GM19043 (cell line): Measurements from ENCODE around the gene INHBE.
A peak's percentile ranks its signal among the peaks of the same experiment; 100 is the strongest.
"Not testable (repeated sequence)": the region's sequence is repeated elsewhere in the genome, so short reads cannot be mapped to it uniquely, and the experiment has no call there.

ENCODE experiments used
- ATAC-seq: cut with Tn5 transposase; IDR thresholded peaks from one replicate; pipeline ENCODE4 v1.9.1; 2021; ENCODE audit warnings: low read depth; ENCODE audit not compliant: unreplicated experiment

INHBE gene, protein sequence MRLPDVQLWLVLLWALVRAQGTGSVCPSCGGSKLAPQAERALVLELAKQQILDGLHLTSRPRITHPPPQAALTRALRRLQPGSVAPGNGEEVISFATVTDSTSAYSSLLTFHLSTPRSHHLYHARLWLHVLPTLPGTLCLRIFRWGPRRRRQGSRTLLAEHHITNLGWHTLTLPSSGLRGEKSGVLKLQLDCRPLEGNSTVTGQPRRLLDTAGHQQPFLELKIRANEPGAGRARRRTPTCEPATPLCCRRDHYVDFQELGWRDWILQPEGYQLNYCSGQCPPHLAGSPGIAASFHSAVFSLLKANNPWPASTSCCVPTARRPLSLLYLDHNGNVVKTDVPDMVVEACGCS

DNA sequence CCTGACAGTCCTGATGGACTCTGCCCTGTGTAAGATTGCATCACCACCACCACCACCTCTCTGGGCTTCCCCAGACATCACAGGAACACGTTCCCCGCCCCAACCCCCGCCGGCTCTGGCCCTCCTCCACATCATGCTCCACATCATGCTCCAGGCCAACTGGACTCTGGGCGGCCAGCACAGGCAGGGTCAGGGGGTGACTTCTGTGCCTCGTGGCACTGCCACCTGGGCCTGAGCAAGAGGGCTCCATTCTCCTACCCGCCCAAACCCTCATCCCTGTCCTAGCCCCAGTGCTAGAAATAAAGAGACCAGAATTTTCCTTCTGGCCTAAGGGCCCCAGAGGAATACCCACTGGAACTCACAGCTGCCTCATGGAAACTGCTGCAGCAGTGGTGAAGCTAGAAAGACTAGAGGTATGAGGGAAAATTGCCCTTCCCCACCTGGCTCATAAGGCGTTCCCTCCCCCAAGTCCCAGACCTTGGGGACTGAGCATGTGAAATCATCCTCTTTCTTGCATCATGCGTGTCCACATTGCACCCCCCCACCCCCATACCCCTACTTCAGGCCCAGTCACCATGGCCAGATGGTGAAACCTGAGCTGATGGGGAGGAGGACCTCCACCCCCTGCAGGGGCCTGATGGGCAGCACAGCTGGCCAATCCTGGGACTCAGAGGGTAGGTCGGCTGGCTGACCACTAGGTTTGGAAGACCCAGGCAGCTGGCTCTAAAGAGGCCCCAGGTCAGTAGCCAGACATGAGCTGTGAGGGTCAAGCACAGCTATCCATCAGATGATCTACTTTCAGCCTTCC, at the start of gene INHBE:
INHBE (plus strand) TSS at position 742 of the 808 bp plus-strand sequence. CDS start 230 bp downstream, outside the sequence.
- no peak for ATAC-seq

DNA sequence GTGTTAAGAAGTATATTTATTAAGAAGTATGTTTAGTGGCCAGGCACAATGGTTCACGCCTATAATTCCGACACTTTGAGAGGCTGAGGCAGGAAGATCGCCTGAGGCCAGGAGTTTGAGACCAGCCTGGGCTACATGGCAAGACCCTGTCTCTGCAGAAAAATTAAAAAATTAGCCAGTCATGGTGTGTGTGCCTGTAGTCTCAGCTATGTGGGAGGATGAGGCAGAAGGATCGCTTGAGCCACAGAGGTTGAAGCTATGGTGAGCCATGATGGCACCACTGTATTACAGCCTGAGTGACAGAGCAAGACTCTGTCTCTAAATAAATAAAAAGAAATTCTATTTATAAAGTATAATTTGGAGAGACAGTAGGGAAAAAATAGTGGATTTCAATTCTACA, 44.6 kb upstream of the INHBE start:
- no peak for ATAC-seq

DNA sequence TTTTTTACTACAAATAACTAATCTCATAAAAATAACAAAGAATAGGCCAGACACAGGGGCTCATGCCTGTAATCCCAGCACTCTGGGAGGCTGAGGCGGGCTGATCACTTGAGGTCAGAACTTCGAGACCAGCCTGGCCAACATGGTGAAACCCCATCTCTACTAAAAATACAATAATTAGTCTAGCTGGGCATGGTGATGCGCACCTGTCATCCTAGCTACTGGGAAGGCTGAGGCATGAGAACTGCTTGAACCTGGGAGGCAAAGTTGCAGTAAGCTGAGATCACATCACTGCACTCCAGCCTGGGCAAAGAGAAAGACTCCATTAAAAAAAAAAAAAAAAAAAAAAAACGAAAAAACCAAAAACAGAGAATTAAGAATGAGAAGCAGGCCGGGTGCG, 40.9 kb upstream of the INHBE start:
- ATAC-seq = not testable (repeated sequence)

DNA sequence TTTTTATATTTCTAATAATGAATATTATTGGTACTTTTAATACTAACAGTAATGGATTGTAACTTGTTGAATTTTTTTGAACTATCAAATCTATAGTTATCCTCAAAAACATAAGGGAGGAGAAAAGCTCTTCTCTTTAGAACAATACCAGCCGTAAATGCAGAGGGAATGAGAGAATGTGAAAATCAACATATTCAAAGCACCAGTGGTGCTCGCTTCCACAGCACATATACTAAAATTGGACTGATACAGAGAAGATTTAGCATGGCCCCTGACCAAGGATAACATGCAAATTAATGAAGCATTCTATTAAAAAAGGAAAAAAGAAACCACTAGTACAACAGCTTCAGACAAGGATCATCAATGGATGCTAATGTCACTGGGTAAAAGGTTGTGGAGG, 40.0 kb upstream of the INHBE start:
- no peak for ATAC-seq

DNA sequence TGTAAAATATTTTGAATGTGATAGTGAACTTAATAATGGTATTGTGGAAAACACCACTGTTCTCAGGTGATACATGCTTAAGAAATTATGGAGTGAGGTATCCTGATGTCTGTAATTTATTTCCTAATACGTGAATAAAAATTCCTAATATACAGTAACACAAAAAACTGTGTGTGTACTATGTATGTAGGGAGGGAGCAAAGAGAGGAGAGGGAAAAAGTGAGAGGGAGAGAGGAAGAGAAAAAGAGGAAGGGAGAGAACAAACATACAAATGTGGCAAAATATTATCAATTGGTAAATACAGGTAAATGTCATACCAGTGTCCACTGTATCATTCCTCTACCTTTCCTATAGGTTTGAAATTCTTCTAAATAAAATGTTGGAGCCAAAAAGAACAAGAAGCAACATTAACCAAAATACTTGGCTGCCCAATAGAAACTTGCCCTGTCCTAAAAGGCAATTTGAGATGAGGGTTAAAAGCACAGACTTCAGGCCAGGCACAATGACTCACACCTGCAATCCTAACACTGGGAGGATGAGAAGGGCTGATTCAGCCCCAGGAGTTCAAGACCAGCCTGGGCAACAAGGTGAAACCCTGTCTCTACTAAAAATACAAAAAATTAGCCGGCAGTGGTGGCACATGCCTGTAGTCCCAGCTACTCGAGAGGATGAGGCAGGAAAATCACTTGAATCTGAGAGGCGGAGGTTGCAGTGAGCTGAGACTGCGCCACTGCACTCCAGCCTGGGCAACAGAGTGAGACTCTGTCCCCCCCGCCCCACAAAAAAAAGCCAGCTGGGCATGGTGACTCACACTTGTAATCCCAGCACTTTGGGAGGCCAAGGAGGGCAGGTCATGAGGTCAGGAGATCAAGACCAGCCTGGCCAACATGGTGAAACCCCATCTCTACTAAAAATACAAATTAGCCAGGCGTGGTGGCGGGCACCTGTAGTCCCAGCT, 38.8 kb upstream of the INHBE start:
- no peak for ATAC-seq

DNA sequence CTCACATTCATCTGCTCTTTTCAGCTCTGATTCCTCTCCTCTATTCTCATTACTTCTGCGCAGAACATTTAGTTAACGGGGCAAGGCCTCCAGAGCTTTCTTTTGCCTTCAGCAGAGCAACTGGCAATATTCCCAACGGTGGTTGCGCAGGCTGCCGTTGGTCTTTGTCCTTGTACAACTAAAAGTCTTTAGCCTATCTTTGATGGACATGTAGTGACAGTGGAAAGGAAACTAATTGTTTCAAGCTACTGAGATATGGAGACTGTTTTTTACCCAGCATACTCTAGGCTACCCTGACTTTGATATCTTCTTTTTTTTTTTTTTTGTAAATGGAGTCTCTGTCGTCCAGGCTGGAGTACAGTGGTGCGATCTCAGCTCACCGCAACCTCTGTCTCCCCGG, 36.9 kb upstream of the INHBE start:
- ATAC-seq = no peak

DNA sequence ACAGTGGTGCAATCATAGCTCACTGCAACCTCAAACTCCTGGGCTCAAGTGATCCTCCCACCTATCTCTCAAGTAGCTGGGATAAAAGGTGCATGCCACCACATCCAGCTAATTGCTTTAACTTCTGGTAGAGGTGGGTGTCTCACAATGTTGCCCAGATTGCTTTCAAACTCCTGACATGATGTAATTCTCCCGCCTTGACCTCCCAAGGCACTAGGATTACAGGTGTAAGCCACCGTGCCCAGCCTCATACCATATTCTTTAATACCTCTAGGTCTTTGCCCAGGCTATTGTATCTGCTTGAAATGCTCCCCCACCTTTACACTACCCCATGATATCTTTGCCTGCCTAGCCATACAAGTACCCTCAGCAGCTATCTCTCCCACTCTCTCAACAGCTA, 35.6 kb upstream of the INHBE start:
- no peak for ATAC-seq

DNA sequence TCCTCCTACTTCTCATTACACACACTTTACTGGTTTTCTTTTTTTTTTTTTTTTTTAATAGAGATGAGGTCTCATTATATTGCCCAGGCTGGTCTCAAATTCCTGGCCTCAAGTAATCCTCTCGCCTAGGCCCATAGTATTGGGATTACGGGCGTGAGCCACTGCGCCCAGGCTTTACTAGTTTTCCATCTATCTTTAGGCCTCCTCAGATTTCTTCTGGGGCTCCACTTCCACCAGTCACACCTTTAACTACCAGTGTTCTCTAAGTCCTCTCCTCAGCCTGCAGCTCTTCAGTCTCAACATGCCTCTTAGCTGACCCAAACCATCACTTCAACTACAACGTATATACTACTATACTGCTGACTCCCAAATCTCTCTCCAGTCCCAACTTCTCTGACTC, 34.6 kb upstream of the INHBE start:
- ATAC-seq = no peak

DNA sequence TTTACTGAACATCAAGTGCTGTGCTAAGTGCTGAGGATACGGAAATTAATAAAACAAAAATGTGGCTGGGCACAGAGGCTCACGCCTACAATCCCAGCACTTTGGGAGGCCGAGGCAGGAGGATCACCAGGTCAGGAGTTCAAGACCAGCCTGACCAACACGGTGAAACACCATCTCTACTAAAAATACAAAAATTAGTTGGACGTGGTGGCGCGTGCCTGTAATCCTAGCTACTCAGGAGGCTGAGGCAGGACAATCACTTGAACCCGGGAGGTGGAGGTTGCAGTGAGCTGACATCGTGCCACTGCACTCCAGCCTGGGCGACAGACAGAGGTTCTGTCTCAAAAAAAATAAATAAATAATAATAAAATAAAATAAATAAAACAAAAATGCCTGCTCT, 28.2 kb upstream of the INHBE start:
- not testable (repeated sequence) for ATAC-seq

DNA sequence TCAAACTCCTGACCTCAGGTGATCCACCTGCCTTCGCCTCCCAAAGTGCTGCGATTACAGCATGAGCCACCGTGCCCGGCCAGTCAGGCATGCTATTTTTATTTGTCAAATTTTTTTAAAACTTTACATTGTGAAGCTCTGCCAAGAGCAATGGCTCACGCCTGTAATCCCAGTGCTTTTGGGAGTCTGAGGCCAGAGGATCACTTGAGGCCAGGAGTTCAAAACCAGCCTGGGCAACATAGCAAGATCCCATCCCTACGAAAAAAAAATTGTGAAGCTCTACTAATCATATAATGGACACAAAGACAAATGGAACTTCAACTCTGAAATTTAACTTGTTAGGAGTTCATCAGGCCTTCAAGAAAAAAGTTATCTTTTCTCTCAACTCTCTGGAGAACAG, 26.1 kb upstream of the INHBE start:
- no peak for ATAC-seq

DNA sequence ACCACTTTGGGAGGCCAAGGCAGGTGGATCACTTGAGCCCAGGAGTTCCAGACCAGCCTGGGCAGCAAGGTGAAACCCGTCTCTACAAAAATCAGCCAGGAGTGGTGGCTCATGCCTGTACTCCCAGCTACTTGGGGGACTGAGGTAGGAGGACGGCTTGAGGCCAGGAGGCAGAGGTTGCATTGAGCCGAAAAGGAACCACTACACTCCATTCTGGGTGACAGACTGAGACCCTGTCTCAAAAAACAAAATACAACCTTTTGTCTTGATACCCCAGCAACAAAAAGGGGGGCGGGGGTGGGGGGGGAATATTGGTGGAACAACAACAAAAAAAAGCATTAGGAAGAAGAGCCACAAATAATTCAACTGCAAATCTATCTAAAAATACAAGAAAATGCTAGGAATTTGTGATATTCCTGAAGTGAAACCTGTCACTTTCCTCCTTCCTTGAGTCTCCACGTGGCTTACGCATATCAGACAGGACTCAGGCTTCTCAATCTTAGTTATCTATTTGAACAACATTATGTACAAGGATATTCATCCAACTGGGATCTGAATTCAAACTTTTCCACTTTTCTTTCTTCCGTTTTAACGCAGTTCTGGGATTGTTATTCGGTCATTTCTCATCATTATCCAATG, 25.5 kb upstream of the INHBE start:
- no peak for ATAC-seq

DNA sequence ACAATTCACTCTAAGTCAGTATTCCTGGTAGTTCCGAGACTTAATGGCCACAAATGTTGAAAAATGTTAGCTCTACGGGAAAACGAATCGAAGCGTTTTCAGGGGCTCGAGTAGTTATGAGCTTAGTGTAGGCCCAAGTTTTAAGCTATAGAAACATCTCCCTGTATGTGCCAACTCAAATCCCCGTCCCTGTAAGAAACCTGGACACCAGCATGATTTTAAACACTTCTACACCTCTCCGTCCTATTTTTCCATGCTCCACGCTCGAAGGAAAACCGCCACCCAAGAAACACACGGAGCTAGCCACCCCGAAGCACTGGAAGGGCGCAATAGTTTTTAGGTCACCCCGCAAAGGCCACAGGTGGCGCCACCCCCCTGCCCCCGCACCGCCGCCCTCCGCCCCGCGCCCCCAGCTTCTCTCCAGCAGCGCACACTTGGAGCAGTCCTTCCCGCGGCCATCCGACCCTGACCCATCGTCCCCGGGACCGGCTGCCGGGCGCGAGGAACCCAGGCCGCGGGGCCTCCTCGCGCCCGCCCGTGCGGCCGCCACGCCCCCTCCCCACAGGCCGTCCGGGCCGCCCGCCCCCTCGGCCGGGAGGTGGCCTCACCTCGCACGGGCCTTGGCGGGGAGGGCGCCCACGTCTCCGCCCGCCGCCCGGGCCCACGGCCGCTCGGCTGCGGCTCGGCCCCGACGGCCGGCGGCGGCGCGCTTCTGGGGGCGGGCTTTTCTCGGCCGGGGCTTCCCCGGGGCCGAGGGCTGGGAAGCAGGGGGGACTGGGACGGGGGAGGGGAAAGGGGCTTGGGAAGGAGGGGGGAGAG, 24.8 kb upstream of the INHBE start:
- ATAC-seq = peak; percentile 43

DNA sequence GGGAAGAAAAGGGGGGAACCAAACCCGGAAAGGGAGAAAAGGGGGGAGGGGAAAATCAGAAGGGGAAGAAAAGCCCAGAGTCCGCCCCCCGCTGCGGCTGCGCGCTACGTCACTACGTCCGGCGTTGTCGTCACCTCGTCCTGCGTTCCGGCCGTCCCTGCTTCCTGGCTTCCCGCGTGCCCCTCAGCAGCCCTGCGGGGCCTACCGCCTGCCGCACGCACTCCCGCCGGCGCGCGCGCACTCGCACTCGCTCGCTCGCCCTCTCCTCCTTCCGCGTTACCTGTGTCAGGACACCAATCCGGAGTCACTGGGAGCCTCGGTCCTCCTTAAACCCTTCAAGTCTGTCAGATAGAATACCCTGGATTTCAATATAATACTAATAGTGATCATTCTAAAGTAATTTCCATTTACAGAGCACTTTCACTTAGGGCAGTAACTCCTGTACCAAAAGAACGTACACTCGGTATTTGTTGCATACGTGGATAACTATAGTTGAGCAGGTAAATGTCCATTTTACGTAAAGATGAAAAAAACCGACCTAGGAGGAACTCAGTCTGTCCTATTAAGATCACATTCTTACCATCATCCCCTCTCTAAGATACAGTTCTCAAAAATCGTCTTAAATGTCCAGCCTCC, 24.1 kb upstream of the INHBE start, which contains the start of gene R3HDM2:
R3HDM2 (minus strand) TSS at position 113 of the 636 bp plus-strand sequence. CDS start 120,615 bp downstream, outside the sequence.
- peak; percentile 94 for ATAC-seq

DNA sequence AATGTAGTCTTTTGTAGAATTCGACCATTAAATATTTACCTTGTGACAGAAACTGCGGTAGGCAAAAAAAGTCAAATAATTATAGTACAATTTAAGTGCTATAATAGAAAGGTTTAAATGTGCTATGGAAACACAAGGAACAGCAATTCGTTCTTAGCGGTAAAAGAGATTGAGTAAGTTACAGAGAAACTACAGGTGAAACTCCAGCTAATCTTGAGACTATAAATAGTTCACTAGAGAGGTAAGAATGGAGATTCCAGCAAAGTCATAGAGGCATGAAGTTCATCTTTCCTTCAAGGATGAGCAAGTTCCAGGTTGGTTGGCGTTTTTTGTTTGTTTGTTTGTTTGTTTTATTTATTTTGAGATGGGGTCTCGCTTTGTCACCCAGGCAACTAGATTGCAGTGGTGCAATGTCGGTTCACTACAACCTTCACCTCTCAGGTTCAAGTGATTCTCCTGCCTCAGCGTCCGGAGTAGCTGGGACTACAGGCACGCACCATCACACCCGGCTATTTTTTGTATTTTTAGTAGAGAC, 23.4 kb upstream of the INHBE start:
- ATAC-seq = no peak

DNA sequence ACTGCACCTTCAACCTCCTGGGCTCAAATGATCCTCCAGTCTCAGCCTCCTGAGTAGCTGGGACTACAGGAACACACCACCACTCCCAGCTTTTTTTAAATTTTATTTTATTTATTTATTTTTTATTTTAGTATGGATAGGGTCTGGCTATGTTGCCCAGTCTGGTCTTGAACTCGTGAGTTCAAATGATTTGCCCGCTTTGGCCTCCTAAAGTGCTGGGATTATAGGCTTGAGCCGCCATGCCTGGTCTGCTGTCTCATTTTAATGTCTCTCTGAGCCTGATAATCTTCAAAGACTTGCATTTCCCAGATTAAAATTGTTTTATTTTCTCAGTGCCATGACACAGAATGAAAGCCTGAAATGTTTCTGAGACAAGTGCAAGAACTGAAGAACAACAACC, 21.7 kb upstream of the INHBE start:
- no peak for ATAC-seq

DNA sequence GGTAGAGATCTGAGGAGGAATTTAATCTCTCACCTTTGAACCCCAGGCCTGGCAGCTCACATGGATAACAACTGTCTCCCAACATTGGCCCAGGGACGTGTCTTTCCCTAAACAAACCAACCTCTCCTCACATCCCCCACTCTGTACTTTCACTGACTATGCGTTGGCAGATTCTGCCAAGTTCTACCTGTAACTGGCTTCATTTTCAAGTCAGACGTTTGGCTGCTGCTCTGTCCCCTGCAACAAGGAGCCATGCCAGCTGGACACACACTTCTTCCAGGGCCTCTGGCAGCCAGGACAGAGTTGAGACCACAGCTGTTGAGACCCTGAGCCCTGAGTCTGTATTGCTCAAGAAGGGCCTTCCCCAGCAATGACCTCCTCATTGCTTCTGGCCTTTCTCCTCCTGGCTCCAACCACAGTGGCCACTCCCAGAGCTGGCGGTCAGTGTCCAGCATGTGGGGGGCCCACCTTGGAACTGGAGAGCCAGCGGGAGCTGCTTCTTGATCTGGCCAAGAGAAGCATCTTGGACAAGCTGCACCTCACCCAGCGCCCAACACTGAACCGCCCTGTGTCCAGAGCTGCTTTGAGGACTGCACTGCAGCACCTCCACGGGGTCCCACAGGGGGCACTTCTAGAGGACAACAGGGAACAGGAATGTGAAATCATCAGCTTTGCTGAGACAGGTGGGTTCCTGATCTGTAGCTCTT, 20.4 kb upstream of the INHBE start, which contains the start of gene INHBC:
INHBC (plus strand) TSS at position 268 of the 707 bp plus-strand sequence; CDS start at position 371, 103 bp downstream.
- ATAC-seq = no peak

DNA sequence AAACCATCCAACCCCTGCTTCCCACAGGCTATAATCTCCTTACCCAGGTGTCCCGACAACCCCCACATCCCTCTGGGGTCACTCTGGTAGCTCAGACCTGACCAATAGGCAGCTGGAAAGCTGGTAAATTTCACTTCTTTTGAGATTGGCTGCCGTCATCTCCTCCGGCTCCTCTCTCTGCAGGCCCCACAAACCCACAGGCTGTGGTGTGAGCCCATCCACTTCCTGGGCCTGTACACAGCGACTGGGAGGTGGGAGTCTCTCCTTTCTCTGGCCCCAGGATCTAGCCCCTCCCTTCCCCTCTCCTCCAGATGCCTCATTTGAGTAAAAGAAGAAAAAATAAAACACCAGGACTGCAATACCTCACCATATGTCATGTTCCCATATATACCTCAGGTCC, 19.8 kb upstream of the INHBE start:
- no peak for ATAC-seq

DNA sequence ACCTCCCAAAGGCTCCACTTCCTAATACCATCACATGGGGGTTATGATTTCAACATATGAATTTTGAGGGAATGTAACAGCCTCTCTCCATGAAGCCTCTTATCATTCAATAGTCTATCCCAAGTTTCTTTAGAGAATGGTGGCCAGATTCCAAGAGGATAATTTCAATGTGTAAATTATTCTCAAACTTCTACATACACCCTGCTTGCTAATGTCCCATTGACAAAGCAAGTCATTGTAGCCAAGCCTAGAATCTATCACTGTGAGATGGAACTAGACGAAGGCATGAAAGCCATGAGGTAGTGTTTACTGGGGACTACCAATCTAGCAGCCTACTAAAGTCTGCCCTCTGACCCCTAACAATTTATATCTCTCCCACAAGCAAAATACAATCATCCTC, 16.7 kb upstream of the INHBE start:
- no peak for ATAC-seq
